Endodermal cell (in vitro differentiated cells): ENCODE data around the gene RFX4. TPM values are rescaled to one million over a fixed set of nuclear protein-coding genes. Genes with fewer than 3 reads are reported as not detected.

Experiments used
- DNase-seq: peaks from one replicate; pipeline ENCODE4 v3.0.0-alpha.2; 2017
- H3K27ac ChIP-seq: 2 replicates; pipeline ENCODE4 v1.5.1; 2013; ENCODE audit warnings: mild to moderate bottlenecking, low read depth, low read length, moderate library complexity
- H3K27me3 ChIP-seq: 2 replicates; pipeline ENCODE4 v1.6.1; 2013; ENCODE audit warnings: mild to moderate bottlenecking, low read length, moderate library complexity; ENCODE audit not compliant: insufficient read depth, control insufficient read depth, poor library complexity, severe bottlenecking
- H3K36me3 ChIP-seq: 2 replicates; pipeline ENCODE4 v1.7.0; 2013; ENCODE audit warnings: mild to moderate bottlenecking, low read length, moderate library complexity; ENCODE audit not compliant: control insufficient read depth, insufficient read depth
- H3K4me1 ChIP-seq: one replicate; pipeline ENCODE4 v1.7.0; 2013; ENCODE audit warnings: low read length; ENCODE audit not compliant: control insufficient read depth, insufficient read depth
- H3K4me3 ChIP-seq: 2 replicates; pipeline ENCODE4 v1.5.1; 2013; ENCODE audit warnings: mild to moderate bottlenecking, low read length, moderate library complexity
- H3K9ac ChIP-seq: 2 replicates; pipeline ENCODE4 v1.6.1; 2013; ENCODE audit warnings: mild to moderate bottlenecking, low read length, moderate library complexity; ENCODE audit not compliant: poor library complexity, severe bottlenecking; ENCODE audit errors: extremely low read depth
- H3K9me3 ChIP-seq: 2 replicates; pipeline ENCODE4 v1.6.1; 2013; ENCODE audit warnings: mild to moderate bottlenecking, low read length, moderate library complexity; ENCODE audit not compliant: control insufficient read depth
- H3K27ac Mint-ChIP-seq: 2 replicates; pipeline ENCODE4 v1.8.0; 2020; ENCODE audit warnings: mixed read lengths
- H3K27me3 Mint-ChIP-seq: 2 replicates; pipeline ENCODE4 v1.8.0; 2021; ENCODE audit warnings: mild to moderate bottlenecking, mixed read lengths; ENCODE audit not compliant: insufficient read depth
- H3K36me3 Mint-ChIP-seq: 2 replicates; pipeline ENCODE4 v1.8.0; 2020; ENCODE audit warnings: low read depth, mixed read lengths
- H3K4me1 Mint-ChIP-seq: 2 replicates; pipeline ENCODE4 v1.8.0; 2020; ENCODE audit warnings: mixed read lengths
- H3K4me3 Mint-ChIP-seq: 2 replicates; pipeline ENCODE4 v1.8.0; 2020; ENCODE audit warnings: mild to moderate bottlenecking, moderate library complexity, mixed read lengths
- H3K9me3 Mint-ChIP-seq: 2 replicates; pipeline ENCODE4 v1.8.0; 2020; ENCODE audit warnings: mild to moderate bottlenecking, mixed read lengths
- CTCF ChIP-seq: fragments of 200-600 bp; sonication (generic); conservative IDR thresholded peaks from 2 replicates; pipeline ENCODE4 v1.5.0; 2021; ENCODE audit warnings: antibody characterized with exemption, mild to moderate bottlenecking
- WGBS, 2 experiments: methylation state at CpG; one replicate each; pipeline versions ENCODE4 v1.1.5 to v1.1.7; 2013; ENCODE audit warnings: missing lambda C conversion rate in 2 of 2, mixed read lengths in 1 of 2; ENCODE audit not compliant: insufficient coverage in 1 of 2, insufficient read length in 1 of 2; 5-methylcytosine and 5-hydroxymethylcytosine counted together
- total RNA-seq, 2 donors: library from RNA; stranded (reverse); fragmentation: NEBNext Ultra II Directional in 1 of 2; extraction: Animal tissue kit (Norgen Biotek cat#: 25700) in 1 of 2; gene quantifications; 2 replicates in 1 of 2; 3 replicates in 1 of 2; pipeline ENCODE4 v1.2.1, GENCODE V29; 2021

The RFX4 gene
- total RNA-seq, 2 donors from 2014 or later = 0.09 to 0.86 TPM

GRCh38 chr12:106590601-106591000 lies 7.8 kb downstream of the RFX4 start:
- no peak overlapping the region for H3K9ac ChIP-seq
- Mint-ChIP-seq H3K27ac (no peak overlapping the region), H3K4me1 (peaks cover 9% of the 10 kb centered on the region), H3K36me3 (no peaks in the 10 kb centered on the region), H3K9me3 (no peaks in the 10 kb centered on the region), H3K27me3 (peaks cover 100% of the 10 kb centered on the region), H3K4me3 (no peak overlapping the region)
- H3K4me1 ChIP-seq = no peaks in the 10 kb centered on the region
- no peak for DNase-seq
- H3K4me3 ChIP-seq = no peak overlapping the region
- H3K36me3 ChIP-seq = no peaks in the 10 kb centered on the region
- 56 to 93% methylated on average over 2 of the region's 2 CpGs for WGBS, 2 experiments
- no peaks in the 10 kb centered on the region for H3K9me3 ChIP-seq
- H3K27ac ChIP-seq = no peak overlapping the region
- TF ChIP-seq CTCF = no peak
- H3K27me3 ChIP-seq = peaks cover 99% of the 10 kb centered on the region

- 83 to 86% methylated on average over 8 to 17 of the region's 17 CpGs for WGBS, 2 experiments
- TF ChIP-seq CTCF = no peak
- Histone ChIP-seq H3K36me3 (no peaks in the 10 kb centered on the region), H3K9me3 (no peaks in the 10 kb centered on the region), H3K4me1 (no peaks in the 10 kb centered on the region), H3K27ac (no peak overlapping the region), H3K27me3 (peaks cover 70% of the 10 kb centered on the region), H3K9ac (no peak overlapping the region), H3K4me3 (no peak overlapping the region)
- H3K27ac Mint-ChIP-seq = no peak overlapping the region
- no peaks in the 10 kb centered on the region for H3K9me3 Mint-ChIP-seq
- peaks cover 80% of the 10 kb centered on the region for H3K27me3 Mint-ChIP-seq
- H3K36me3 Mint-ChIP-seq = no peaks in the 10 kb centered on the region
- no peaks in the 10 kb centered on the region for H3K4me1 Mint-ChIP-seq
- H3K4me3 Mint-ChIP-seq = no peak overlapping the region
- DNase-seq = no peak
Observed at GRCh38 chr12:106594447-106594846, 11.6 kb downstream of the RFX4 start.

GRCh38 chr12:106595268-106595667 lies 12.5 kb downstream of the RFX4 start:
- peaks cover 2% of the 10 kb centered on the region for H3K4me1 Mint-ChIP-seq
- H3K27me3 Mint-ChIP-seq = peaks cover 74% of the 10 kb centered on the region

More at GRCh38 chr12:106595268-106595667, 12.5 kb downstream of the RFX4 start:
- Mint-ChIP-seq H3K4me3 (no peak overlapping the region), H3K27ac (no peak overlapping the region), H3K36me3 (no peaks in the 10 kb centered on the region), H3K9me3 (no peaks in the 10 kb centered on the region)
- Histone ChIP-seq H3K4me1 (no peaks in the 10 kb centered on the region), H3K36me3 (no peaks in the 10 kb centered on the region), H3K27ac (no peak overlapping the region), H3K4me3 (no peak overlapping the region), H3K27me3 (peaks cover 61% of the 10 kb centered on the region), H3K9ac (no peak overlapping the region), H3K9me3 (no peaks in the 10 kb centered on the region)
- no peak for DNase-seq
- no peak for TF ChIP-seq CTCF
- 87 to 90% methylated on average over 2 to 3 of the region's 3 CpGs for WGBS, 2 experiments
